Duodenal mucosa (tissue), 2 donors: Measurements from ENCODE around the gene ATG2A.
A peak's percentile ranks its signal among the peaks of the same experiment; 100 is the strongest.

Experiments
- H3K27ac ChIP-seq: one replicate; pipeline ENCODE4 v1.7.0; 2013; ENCODE audit warnings: low read depth, low read length
- H3K27me3 ChIP-seq, 2 donors: one replicate each; pipeline ENCODE4 v1.7.0; 2013; ENCODE audit warnings: low read length in 2 of 2, control low read depth in 1 of 2; ENCODE audit not compliant: insufficient read depth in 2 of 2, control insufficient read depth in 1 of 2
- H3K36me3 ChIP-seq, 2 donors: one replicate each; pipeline ENCODE4 v1.7.0; 2013; ENCODE audit warnings: low read length in 2 of 2, control low read depth in 1 of 2; ENCODE audit not compliant: insufficient read depth in 2 of 2, control insufficient read depth in 1 of 2
- H3K4me1 ChIP-seq, 2 donors: one replicate each; pipeline ENCODE4 v1.7.0; 2013; ENCODE audit warnings: low read length in 2 of 2, control low read depth in 1 of 2; ENCODE audit not compliant: insufficient read depth in 2 of 2, control insufficient read depth in 1 of 2
- H3K4me3 ChIP-seq, 2 donors: one replicate each; pipeline ENCODE4 v1.7.0; 2013; ENCODE audit warnings: low read length in 2 of 2, low read depth in 1 of 2
- H3K9ac ChIP-seq, 2 donors: one replicate each; pipeline ENCODE4 v1.7.0; 2013; ENCODE audit warnings: low read length in 2 of 2, low read depth in 1 of 2
- H3K9me3 ChIP-seq, 2 donors: one replicate each; pipeline ENCODE4 v1.7.0; 2013; ENCODE audit warnings: low read length in 2 of 2, control low read depth in 1 of 2; ENCODE audit not compliant: control insufficient read depth in 1 of 2

The ATG2A gene

DNA sequence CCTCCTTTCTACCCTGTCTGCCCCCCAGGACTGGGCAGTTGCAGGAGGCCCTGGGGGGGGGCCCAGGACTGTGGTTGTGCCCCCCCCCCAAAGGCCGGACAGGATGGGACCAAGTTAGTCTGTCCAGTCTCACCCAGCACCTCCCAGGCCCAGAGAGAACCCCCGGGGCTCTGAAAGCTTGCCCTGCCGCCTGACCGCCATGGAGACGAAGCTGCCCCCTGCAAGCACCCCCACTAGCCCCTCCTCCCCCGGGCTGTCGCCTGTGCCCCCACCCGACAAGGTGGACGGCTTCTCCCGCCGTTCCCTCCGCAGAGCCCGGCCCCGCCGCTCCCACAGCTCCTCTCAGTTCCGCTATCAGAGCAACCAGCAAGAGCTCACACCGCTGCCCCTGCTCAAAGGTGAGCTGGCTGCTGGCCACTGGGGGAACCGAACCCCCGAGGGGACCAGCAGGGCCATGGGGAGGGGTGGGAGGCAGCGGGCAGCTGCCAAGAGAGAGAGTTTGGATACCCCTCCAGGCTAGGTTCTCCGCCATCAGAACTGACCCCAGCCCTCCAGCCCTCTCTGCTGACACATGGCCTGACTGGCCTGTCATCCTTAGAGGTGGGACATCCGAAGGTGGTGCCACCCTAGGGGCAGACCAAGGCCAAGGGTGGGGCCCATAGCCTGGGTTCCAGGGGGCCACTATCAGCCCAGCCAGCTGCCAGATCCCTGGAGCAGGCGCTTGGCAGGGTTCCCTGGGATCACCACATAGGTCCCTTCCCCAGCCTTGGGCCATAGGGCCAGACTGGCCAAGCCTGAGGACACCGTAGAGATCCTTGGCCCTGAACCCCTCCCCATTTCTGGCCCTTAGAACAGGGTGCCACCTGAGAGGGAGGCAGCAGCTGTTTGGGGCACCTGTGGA lies 8.8 kb upstream of the ATG2A start:
- H3K27ac ChIP-seq = no peak overlapping the region
- H3K4me1 ChIP-seq = peaks cover 11 to 20% of the 10 kb centered on the region in 2 donors
- H3K36me3 ChIP-seq = peaks cover 13 to 18% of the 10 kb centered on the region in 2 donors
- no peaks in the 10 kb centered on the region for H3K27me3 ChIP-seq
- H3K9me3 ChIP-seq = no peaks in the 10 kb centered on the region
- peak overlapping the region; percentile 83 to 86 for H3K9ac ChIP-seq
- peak overlapping the region; percentile 85 to 95 for H3K4me3 ChIP-seq

DNA sequence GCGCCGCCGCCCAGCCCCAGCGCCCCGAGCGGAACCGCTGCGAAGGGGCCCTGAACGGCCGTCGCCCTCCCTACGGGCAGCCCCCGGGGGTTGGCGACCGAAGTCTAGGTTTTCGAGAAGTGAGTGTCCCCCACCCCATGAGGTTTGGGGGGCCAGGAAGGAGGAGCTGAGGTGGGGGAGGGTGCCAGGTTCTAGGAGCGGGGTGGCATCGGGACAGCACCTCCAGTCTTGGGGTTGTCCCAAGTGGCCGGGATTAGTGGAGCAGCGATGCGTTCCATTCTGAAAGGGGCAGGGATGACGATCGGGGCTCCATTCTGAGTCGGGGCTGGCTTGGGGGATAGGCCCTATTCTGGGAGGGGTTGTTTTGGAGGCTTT lies 7.9 kb upstream of the ATG2A start:
- Histone ChIP-seq H3K27me3 (no peaks in the 10 kb centered on the region), H3K27ac (peak overlapping the region; percentile 62), H3K4me3 (peak overlapping the region; percentile 85 to 95), H3K36me3 (peaks cover 8 to 10% of the 10 kb centered on the region in 2 donors), H3K4me1 (peaks cover 11 to 20% of the 10 kb centered on the region in 2 donors), H3K9me3 (no peaks in the 10 kb centered on the region), H3K9ac (peak overlapping the region; percentile 83 to 86)

DNA sequence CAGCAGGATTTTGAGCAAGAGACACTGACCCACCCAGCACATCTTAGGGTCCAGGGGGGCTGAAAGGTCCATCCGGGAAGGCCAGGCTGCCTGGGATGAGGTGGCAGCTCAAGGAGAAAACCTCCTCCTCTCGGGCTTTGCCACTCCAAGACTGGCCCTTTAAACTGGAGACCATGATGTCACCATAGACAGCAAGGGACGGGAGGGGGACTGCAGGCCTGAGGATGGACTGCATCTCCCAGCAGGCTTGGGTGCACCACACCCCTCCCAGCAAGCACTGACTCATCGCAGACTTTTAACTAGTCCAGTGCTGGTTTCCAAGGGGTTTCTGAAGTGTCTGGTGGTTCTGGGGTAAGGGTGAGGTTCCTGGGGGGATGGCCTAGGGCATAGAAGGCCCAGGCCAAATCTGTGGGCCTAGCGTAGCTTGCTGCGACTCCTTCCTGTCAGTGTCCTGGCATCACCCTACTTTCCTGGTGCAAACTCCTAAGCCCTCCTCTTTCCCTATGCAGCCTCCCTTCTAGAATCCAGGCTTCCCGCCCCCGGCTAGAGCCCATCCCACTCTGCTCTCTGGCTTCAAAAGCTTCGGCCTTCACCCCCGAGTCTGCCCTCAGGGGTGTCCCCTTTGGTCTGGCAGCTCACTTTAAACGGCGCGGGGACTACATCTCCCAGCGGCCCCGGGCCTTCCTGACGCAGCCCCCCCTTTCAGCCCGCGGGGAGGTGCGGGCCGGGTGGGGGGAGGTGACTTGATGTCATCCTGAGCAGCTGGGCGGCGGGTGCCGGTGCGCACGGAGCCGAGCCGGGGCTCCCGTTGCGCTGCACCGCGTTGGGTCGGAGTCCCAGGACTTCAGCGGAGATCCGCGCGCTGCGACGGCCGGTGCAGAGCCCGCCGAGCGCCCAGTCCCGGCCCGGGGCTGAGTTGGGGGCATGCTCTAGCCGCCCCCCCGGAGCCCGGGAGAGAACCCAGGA lies 7.2 kb upstream of the ATG2A start, which contains the start of gene PPP2R5B:
TSS of gene PPP2R5B (plus strand) at position 746 of the 966 bp plus-strand sequence. CDS start 1,046 bp downstream, outside the sequence.
- no peaks in the 10 kb centered on the region for H3K9me3 ChIP-seq
- peak within 1 kb of the TSS; percentile 83 to 86 for H3K9ac ChIP-seq
- peak within 1 kb of the TSS; percentile 94 for H3K27ac ChIP-seq
- H3K36me3 ChIP-seq = peaks cover 4 to 7% of the 10 kb centered on the region in 2 donors
- peak within 1 kb of the TSS; percentile 85 to 95 for H3K4me3 ChIP-seq
- H3K27me3 ChIP-seq = no peaks in the 10 kb centered on the region
- peaks cover 11 to 20% of the 10 kb centered on the region in 2 donors for H3K4me1 ChIP-seq

GRCh38 chr11:64923151-64923661 lies 6.2 kb upstream of the ATG2A start:
- Histone ChIP-seq H3K9ac (peak overlapping the region; percentile 16 to 83), H3K4me3 (peak overlapping the region in 1 of 2 donors; percentile 95)

GRCh38 chr11:64921384-64921783 lies 4.4 kb upstream of the ATG2A start:
- peaks cover 20 to 27% of the 10 kb centered on the region in 2 donors for H3K4me1 ChIP-seq
- H3K27ac ChIP-seq = no peak overlapping the region
- no peak overlapping the region for H3K9ac ChIP-seq
- H3K36me3 ChIP-seq = no peaks in the 10 kb centered on the region
- no peaks in the 10 kb centered on the region for H3K9me3 ChIP-seq
- H3K4me3 ChIP-seq = no peak overlapping the region
- no peaks in the 10 kb centered on the region for H3K27me3 ChIP-seq

More at GRCh38 chr11:64923151-64923661, 6.2 kb upstream of the ATG2A start:
- Histone ChIP-seq H3K27ac (no peak overlapping the region), H3K9me3 (no peaks in the 10 kb centered on the region), H3K4me1 (peaks cover 12 to 22% of the 10 kb centered on the region in 2 donors), H3K27me3 (no peaks in the 10 kb centered on the region), H3K36me3 (peaks cover 3 to 4% of the 10 kb centered on the region in 2 donors)

- Histone ChIP-seq H3K9ac (no peak overlapping the region), H3K4me3 (no peak overlapping the region), H3K4me1 (peaks cover 23 to 30% of the 10 kb centered on the region in 2 donors), H3K27me3 (no peaks in the 10 kb centered on the region), H3K36me3 (no peaks in the 10 kb centered on the region), H3K27ac (no peak overlapping the region), H3K9me3 (no peaks in the 10 kb centered on the region)
Measured at GRCh38 chr11:64920124-64920523, 3.1 kb upstream of the ATG2A start.

DNA sequence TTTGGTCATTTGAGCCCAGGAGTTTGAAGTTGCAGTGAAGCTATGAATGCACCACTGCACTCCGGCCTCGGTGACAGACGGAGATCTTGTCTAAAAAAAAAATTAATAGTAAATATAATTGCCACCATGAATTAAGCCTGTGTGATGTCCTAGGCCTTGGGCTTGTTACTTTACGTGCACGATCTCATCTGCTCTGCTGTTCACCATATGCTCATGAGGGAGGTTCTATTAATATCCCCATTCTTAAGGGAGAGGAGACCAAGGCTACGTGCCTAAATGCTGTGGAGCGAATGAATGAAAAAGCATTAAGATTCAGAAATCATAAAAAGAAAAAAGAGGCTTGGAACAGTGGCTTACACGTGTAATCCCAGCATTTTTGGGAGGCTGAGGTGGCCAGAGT lies 2.6 kb upstream of the ATG2A start:
- no peaks in the 10 kb centered on the region for H3K9me3 ChIP-seq
- H3K9ac ChIP-seq = no peak overlapping the region
- H3K27ac ChIP-seq = no peak overlapping the region
- H3K27me3 ChIP-seq = no peaks in the 10 kb centered on the region
- no peaks in the 10 kb centered on the region for H3K36me3 ChIP-seq
- H3K4me3 ChIP-seq = no peak overlapping the region
- H3K4me1 ChIP-seq = peaks cover 23 to 30% of the 10 kb centered on the region in 2 donors

DNA sequence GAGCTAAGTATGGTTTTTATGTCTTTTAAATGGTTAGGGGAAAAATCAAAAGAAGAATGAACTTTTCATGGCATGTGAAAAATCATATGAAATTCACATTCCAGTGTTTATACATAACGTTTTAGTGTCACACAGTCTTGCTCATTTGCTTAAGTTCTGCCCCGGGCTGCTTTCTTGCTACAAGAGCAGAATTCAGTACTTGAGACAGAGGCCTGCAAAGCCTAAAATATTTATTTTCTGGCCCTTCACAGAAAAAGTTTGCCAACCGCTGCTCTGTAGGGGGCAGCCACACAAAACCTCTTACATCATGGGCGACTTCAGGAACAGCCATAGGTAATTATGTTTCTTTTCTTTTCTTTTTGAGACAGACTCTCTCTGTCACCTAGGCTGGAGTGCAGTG lies 1.0 kb upstream of the ATG2A start:
- peaks cover 10 to 14% of the 10 kb centered on the region in 2 donors for H3K36me3 ChIP-seq
- H3K9me3 ChIP-seq = no peaks in the 10 kb centered on the region
- peak overlapping the region; percentile 59 to 72 for H3K9ac ChIP-seq
- peak overlapping the region; percentile 62 to 63 for H3K4me3 ChIP-seq
- H3K27me3 ChIP-seq = no peaks in the 10 kb centered on the region
- peaks cover 18 to 19% of the 10 kb centered on the region in 2 donors for H3K4me1 ChIP-seq
- no peak overlapping the region for H3K27ac ChIP-seq

- H3K27ac ChIP-seq = no peak overlapping the region
- peaks cover 18 to 19% of the 10 kb centered on the region in 2 donors for H3K4me1 ChIP-seq
- H3K9me3 ChIP-seq = no peaks in the 10 kb centered on the region
- H3K4me3 ChIP-seq = peak overlapping the region; percentile 62 to 63
- H3K36me3 ChIP-seq = peaks cover 13 to 18% of the 10 kb centered on the region in 2 donors
- peak overlapping the region; percentile 59 to 72 for H3K9ac ChIP-seq
- no peaks in the 10 kb centered on the region for H3K27me3 ChIP-seq
Measured at GRCh38 chr11:64917663-64917995, 620 bp upstream of the ATG2A start.
